IMR-90 (cell line): ENCODE measurements around the gene CLK4. TPM values are rescaled to one million over a fixed set of nuclear protein-coding genes. Genes with fewer than 3 reads are reported as not detected.

ENCODE experiments used
- ATAC-seq: fragments of 200-7000 bp; cut with Tn5 transposase; 2 replicates; pipeline ENCODE4 v1.9.1; 2020; ENCODE audit warnings: low read depth, mild to moderate bottlenecking, moderate library complexity
- BruUV-seq: library from RNA; stranded (reverse); fragments of 400-500 nt; replicated peaks from 2 replicates; lab custom pipeline; 2021; lab: Mats Ljungman, UMichigan
- CTCF ChIA-PET: fragments of 300-600 bp; formaldehyde crosslinking; extraction: SDS; loops from one replicate; lab custom pipeline; 2021; ENCODE audit warnings: antibody characterized with exemption; lab: Yijun Ruan, JAX
- POLR2A ChIA-PET: fragments of 300-600 bp; sonication (Branson Sonifier 250); formaldehyde crosslinking; loops from one replicate; lab custom pipeline; 2022; ENCODE audit warnings: antibody characterized with exemption; ENCODE audit not compliant: unreplicated experiment; lab: Charles Lee
- DNase-seq: peaks from one replicate; pipeline ENCODE4 v3.0.0; 2013
- H2AFZ ChIP-seq: replicated peaks from 2 replicates; pipeline ENCODE3; 2013; ENCODE audit warnings: low read length, mild to moderate bottlenecking; ENCODE audit not compliant: poor library complexity
- H2AK5ac ChIP-seq: 2 replicates; pipeline ENCODE4 v1.6.1; 2013; ENCODE audit warnings: low read depth, low read length, inconsistent platforms
- H2AK9ac ChIP-seq: replicated peaks from 2 replicates; pipeline ENCODE3; 2013; ENCODE audit warnings: mild to moderate bottlenecking, low read depth, low read length, moderate library complexity; ENCODE audit not compliant: poor library complexity
- H2BK120ac ChIP-seq: 2 replicates; pipeline ENCODE4 v1.6.1; 2013; ENCODE audit warnings: low read depth, low read length, inconsistent platforms
- H2BK15ac ChIP-seq: 3 replicates; pipeline ENCODE4 v1.6.1; 2013; ENCODE audit warnings: low read depth, low read length, inconsistent platforms
- H2BK20ac ChIP-seq: 2 replicates; pipeline ENCODE4 v1.6.1; 2013; ENCODE audit warnings: low read depth, mild to moderate bottlenecking, inconsistent platforms, low read length, moderate library complexity
- H2BK5ac ChIP-seq: 2 replicates; pipeline ENCODE4 v1.6.1; 2013; ENCODE audit warnings: mild to moderate bottlenecking, low read depth, low read length, inconsistent platforms; ENCODE audit not compliant: poor library complexity, severe bottlenecking
- H3K14ac ChIP-seq: replicated peaks from 2 replicates; pipeline ENCODE4 v1.6.1; 2013; ENCODE audit warnings: low read depth, low read length, inconsistent platforms
- H3K18ac ChIP-seq: 2 replicates; pipeline ENCODE4 v1.6.1; 2013; ENCODE audit warnings: low read depth, low read length, control low read depth
- H3K23ac ChIP-seq: 2 replicates; pipeline ENCODE4 v1.6.1; 2013; ENCODE audit warnings: low read depth, low read length, inconsistent platforms
- H3K27ac ChIP-seq: 2 replicates; pipeline ENCODE4 v1.5.1; 2013; ENCODE audit warnings: mild to moderate bottlenecking, control low read depth, low read length; ENCODE audit not compliant: insufficient read depth
- H3K27me3 ChIP-seq: 2 replicates; pipeline ENCODE4 v1.6.1; 2013; ENCODE audit warnings: low read length; ENCODE audit not compliant: control insufficient read depth, insufficient read depth
- H3K36me3 ChIP-seq: 2 replicates; pipeline ENCODE4 v1.6.1; 2013; ENCODE audit warnings: low read length, mixed read lengths; ENCODE audit not compliant: control insufficient read depth, insufficient read depth
- H3K4ac ChIP-seq: 2 replicates; pipeline ENCODE4 v1.6.1; 2013; ENCODE audit warnings: low read depth, low read length, inconsistent platforms
- H3K4me1 ChIP-seq: 2 replicates; pipeline ENCODE4 v1.6.1; 2013; ENCODE audit warnings: low read length, mixed read lengths; ENCODE audit not compliant: control insufficient read depth, insufficient read depth
- H3K4me2 ChIP-seq: 2 replicates; pipeline ENCODE4 v1.6.1; 2013; ENCODE audit warnings: low read depth, mild to moderate bottlenecking, control low read depth, low read length, moderate library complexity
- H3K4me3 ChIP-seq: 2 replicates; pipeline ENCODE4 v1.5.1; 2013; ENCODE audit warnings: low read depth, mild to moderate bottlenecking, control low read depth, low read length, moderate library complexity; ENCODE audit not compliant: insufficient read depth
- H3K56ac ChIP-seq: 2 replicates; pipeline ENCODE4 v1.6.1; 2013; ENCODE audit warnings: low read length, inconsistent platforms; ENCODE audit not compliant: insufficient read depth; ENCODE audit errors: extremely low read depth
- H3K79me1 ChIP-seq, 2 experiments: 2 replicates each; pipeline ENCODE4 v1.6.1; 2013; ENCODE audit warnings: low read length in 2 of 2, inconsistent platforms in 1 of 2, low read depth in 1 of 2
- H3K9ac ChIP-seq: 2 replicates; pipeline ENCODE4 v1.6.1; 2013; ENCODE audit warnings: low read depth, low read length, control low read depth
- H3K9me1 ChIP-seq: 2 replicates; pipeline ENCODE4 v1.6.1; 2013; ENCODE audit warnings: low read length, inconsistent platforms; ENCODE audit not compliant: insufficient read depth
- H3K9me3 ChIP-seq: 2 replicates; pipeline ENCODE4 v1.6.1; 2013; ENCODE audit warnings: low read length; ENCODE audit not compliant: control insufficient read depth, insufficient read depth
- H4K20me1 ChIP-seq: 2 replicates; pipeline ENCODE4 v1.6.1; 2013; ENCODE audit warnings: low read length, inconsistent platforms; ENCODE audit not compliant: insufficient read depth
- H4K5ac ChIP-seq: 2 replicates; pipeline ENCODE4 v1.6.1; 2013; ENCODE audit warnings: mild to moderate bottlenecking, low read depth, low read length, control low read depth
- H4K8ac ChIP-seq, 2 experiments: 2 replicates each; pipeline ENCODE4 v1.6.1; 2013; ENCODE audit warnings: low read depth in 2 of 2, low read length in 2 of 2, control low read depth in 1 of 2, inconsistent platforms in 1 of 2
- H4K91ac ChIP-seq: 2 replicates; pipeline ENCODE4 v1.6.1; 2013; ENCODE audit warnings: low read depth, low read length, inconsistent platforms; ENCODE audit not compliant: insufficient read depth
- BHLHE40 ChIP-seq: fragments of 150-350 bp; IDR thresholded peaks from 2 replicates; pipeline ENCODE4 v1.6.1; 2016; ENCODE audit warnings: mild to moderate bottlenecking, low read depth, low read length
- CEBPB ChIP-seq: IDR thresholded peaks from 2 replicates; pipeline ENCODE4 v1.6.1; 2012; ENCODE audit warnings: low read depth, low read length, improper control_type of control experiment
- CHD1 ChIP-seq: IDR thresholded peaks from 2 replicates; pipeline ENCODE4 v1.6.1; 2012; ENCODE audit warnings: low read depth, low read length, improper control_type of control experiment
- FOS ChIP-seq: fragments of 150-350 bp; IDR thresholded peaks from 2 replicates; pipeline ENCODE4 v1.6.1; 2016; ENCODE audit warnings: low read depth, low read length
- MAFK ChIP-seq: IDR thresholded peaks from 2 replicates; pipeline ENCODE4 v1.6.1; 2012; ENCODE audit warnings: low read depth, low read length, improper control_type of control experiment
- MAZ ChIP-seq: IDR thresholded peaks from 2 replicates; pipeline ENCODE4 v1.6.1; 2012; ENCODE audit warnings: low read depth, mild to moderate bottlenecking, low read length, improper control_type of control experiment, moderate library complexity, borderline replicate concordance
- MXI1 ChIP-seq: IDR thresholded peaks from 2 replicates; pipeline ENCODE4 v1.6.1; 2012; ENCODE audit warnings: low read depth, mild to moderate bottlenecking, low read length, moderate library complexity, borderline replicate concordance
- NFE2L2 ChIP-seq: fragments of 150-350 bp; IDR thresholded peaks from 2 replicates; pipeline ENCODE4 v1.6.1; 2016; ENCODE audit warnings: low read depth, mild to moderate bottlenecking, low read length
- RAD21 ChIP-seq: IDR thresholded peaks from 2 replicates; pipeline ENCODE4 v1.6.1; 2012; ENCODE audit warnings: low read length, improper control_type of control experiment
- RCOR1 ChIP-seq: IDR thresholded peaks from 2 replicates; pipeline ENCODE4 v1.6.1; 2012; ENCODE audit warnings: mild to moderate bottlenecking, low read length, improper control_type of control experiment; ENCODE audit not compliant: insufficient replicate concordance
- RFX5 ChIP-seq: IDR thresholded peaks from 2 replicates; pipeline ENCODE4 v1.8.0; 2012; ENCODE audit warnings: low read depth, mild to moderate bottlenecking, low read length, moderate library complexity
- whole genome bisulfite sequencing, 2 experiments: methylation state at CpG; one replicate each; pipeline versions ENCODE4 v1.1.5 to v1.1.7; 2013; ENCODE audit warnings: missing lambda C conversion rate in 2 of 2; ENCODE audit not compliant: insufficient read length in 1 of 2; ENCODE audit errors: extremely low coverage in 2 of 2; 5-methylcytosine and 5-hydroxymethylcytosine counted together
- dilution Hi-C: fragments of 300-500 bp; cut with HindIII; formaldehyde crosslinking; loops from one replicate; pipeline ENCODE4 v1.14.3; 2018; ENCODE audit warnings: low sequenced_read_pairs; ENCODE audit not compliant: unreplicated experiment
- in situ Hi-C: fragments of 300-500 bp; cut with MboI; formaldehyde crosslinking; loops from 3 replicates; pipeline ENCODE4 v1.14.3; 2019; ENCODE audit warnings: low sequenced_read_pairs, inconsistent platforms, mixed read lengths
- intact Hi-C: fragments of 100-400 bp; cut with micrococcal nuclease; formaldehyde crosslinking; loops from 2 replicates; pipeline ENCODE4 v1.10.0; 2022
- polyA plus RNA-seq, 3 experiments: library from polyadenylated mRNA; depleted of rRNA; stranded (reverse); fragments of >200 nt; gene quantifications; 2 replicates each; pipeline ENCODE4 v1.2.3, GENCODE V29; 2012; ENCODE audit warnings: low replicate concordance in 1 of 3
- total RNA-seq: library from RNA; depleted of rRNA; stranded (reverse); fragments of >200 nt; gene quantifications from 2 replicates; pipeline ENCODE4 v1.2.3, GENCODE V29; 2012
- TF ChIP-seq, protein P1 (sequence below): fragments of 150-350 bp; IDR thresholded peaks from 2 replicates; pipeline ENCODE4 v1.6.1; 2016; ENCODE audit warnings: low read depth, mild to moderate bottlenecking, low read length, moderate library complexity, borderline replicate concordance
- TF ChIP-seq, protein P2 (sequence below): fragments of 150-350 bp; IDR thresholded peaks from 2 replicates; pipeline ENCODE4 v1.6.1; 2017; ENCODE audit warnings: mild to moderate bottlenecking, antibody characterized with exemption, low read length, low read depth

The CLK4 gene
- total and polyA plus RNA-seq, 2 of the 4 experiments (the other 2 are of a cell fraction): 8.2 to 11.9 TPM

DNA sequence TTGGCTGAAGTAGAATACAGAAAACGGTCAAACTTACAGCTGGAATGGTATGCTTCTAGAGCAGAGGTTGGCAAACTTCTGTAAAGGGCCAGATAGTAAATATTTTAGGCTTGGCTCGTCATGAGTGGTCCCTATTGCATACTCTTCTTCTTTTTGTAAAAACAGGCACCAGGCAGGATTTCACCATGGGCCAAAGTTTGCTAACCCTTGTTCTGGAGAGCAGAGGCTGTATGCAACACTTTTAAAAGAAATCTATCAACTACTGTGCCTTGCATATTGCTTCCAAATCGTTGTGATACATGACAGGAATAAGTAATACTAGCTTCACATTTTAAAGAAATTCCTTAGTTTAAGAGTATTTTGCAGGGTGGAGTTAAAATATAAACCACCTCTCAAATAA, 21.1 kb downstream of the CLK4 start:
- Histone ChIP-seq H2BK15ac (no peak overlapping the region), H3K79me1 (peaks cover 3 to 7% of the 10 kb centered on the region in 2 experiments; a peak in 1 of 4 replicates), H3K4me2 (no peak overlapping the region), H3K9me1 (no peaks in the 10 kb centered on the region), H3K18ac (no peak overlapping the region), H3K56ac (no peak overlapping the region), H2AFZ (no peak overlapping the region), H3K4me3 (no peak overlapping the region), H2BK20ac (no peak overlapping the region), H3K14ac (no peak overlapping the region), H3K36me3 (peaks cover 31% of the 10 kb centered on the region), H3K23ac (no peak overlapping the region), H4K91ac (no peak overlapping the region), H2AK5ac (no peak overlapping the region), H3K4ac (no peak overlapping the region), H3K9ac (no peak overlapping the region), H4K20me1 (no peaks in the 10 kb centered on the region), H2BK5ac (no peak overlapping the region), H4K5ac (no peak overlapping the region), H2AK9ac (no peak overlapping the region), H3K9me3 (no peaks in the 10 kb centered on the region), H4K8ac (no peak overlapping the region), H2BK120ac (no peak overlapping the region), H3K27ac (no peak overlapping the region), H3K27me3 (no peaks in the 10 kb centered on the region), H3K4me1 (peaks cover 2% of the 10 kb centered on the region; the same call in 1 of the 2 replicates)
- ATAC-seq (no peak), DNase-seq (no peak)
- intact Hi-C loops (loop anchor here (5.0 kb wide), 1 partner anchor 1627 kb away; no protein-coding TSS in a partner anchor), in situ Hi-C loops (no loop called here), dilution Hi-C loops (no loop called here)
- WGBS, 2 experiments: 67% methylated on average over 1 of the region's 3 CpGs; no CpG with 5 or more reads in 1 of the 2 experiments
- ChIA-PET CTCF (no interaction called here), POLR2A (no interaction called here)
- TF ChIP-seq RCOR1 (no peak), CEBPB (no peak), CHD1 (no peak), RFX5 (no peak), MAZ (no peak), RAD21 (no peak), MAFK (no peak), NFE2L2 (no peak), MXI1 (no peak), BHLHE40 (no peak), FOS (no peak)
- TF ChIP-seq, protein P1, sequence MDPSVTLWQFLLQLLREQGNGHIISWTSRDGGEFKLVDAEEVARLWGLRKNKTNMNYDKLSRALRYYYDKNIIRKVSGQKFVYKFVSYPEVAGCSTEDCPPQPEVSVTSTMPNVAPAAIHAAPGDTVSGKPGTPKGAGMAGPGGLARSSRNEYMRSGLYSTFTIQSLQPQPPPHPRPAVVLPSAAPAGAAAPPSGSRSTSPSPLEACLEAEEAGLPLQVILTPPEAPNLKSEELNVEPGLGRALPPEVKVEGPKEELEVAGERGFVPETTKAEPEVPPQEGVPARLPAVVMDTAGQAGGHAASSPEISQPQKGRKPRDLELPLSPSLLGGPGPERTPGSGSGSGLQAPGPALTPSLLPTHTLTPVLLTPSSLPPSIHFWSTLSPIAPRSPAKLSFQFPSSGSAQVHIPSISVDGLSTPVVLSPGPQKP: no peak
- TF ChIP-seq, protein P2, sequence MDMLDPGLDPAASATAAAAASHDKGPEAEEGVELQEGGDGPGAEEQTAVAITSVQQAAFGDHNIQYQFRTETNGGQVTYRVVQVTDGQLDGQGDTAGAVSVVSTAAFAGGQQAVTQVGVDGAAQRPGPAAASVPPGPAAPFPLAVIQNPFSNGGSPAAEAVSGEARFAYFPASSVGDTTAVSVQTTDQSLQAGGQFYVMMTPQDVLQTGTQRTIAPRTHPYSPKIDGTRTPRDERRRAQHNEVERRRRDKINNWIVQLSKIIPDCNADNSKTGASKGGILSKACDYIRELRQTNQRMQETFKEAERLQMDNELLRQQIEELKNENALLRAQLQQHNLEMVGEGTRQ: no peak
- BruUV-seq: no TSS peak
